Measurements from ENCODE around the gene A2M. TPM values are rescaled to one million over a fixed set of nuclear protein-coding genes. Genes with fewer than 3 reads are reported as not detected.

Gene A2M
- total and polyA plus RNA-seq, 10 of the 15 experiments (the other 5 are each of a cell fraction or from before 2014, with no cell fraction given) = 0.03 to 3.5 (median 0.20) TPM; not detected in 5

DNA sequence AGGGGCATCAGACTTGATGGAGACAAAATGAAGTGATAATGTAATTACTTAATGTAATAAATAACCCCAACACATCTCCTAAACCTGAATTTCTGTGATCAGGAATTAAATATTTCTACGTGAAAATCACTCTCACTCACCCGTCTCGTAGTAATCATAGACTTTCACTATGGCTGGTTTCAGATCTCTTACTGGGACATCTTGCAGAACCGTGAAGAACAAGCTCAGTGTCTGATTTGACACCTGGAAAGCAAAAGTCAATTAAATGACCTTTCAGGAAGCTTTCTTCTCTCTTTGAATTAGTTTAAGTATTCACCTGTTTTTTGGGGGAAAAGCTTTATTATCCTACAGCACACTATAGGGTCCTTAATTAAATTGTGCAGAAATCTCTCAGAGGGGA is 47.1 kb downstream of the A2M start:
- H3K36me3 ChIP-seq (ENCODE audit: control insufficient read depth in 2 of 2, insufficient read depth in 2 of 2, low read length in 1 of 2) = no peaks in the 10 kb centered on the region
- in situ Hi-C loops (cut with MboI) = no loop called here
- DNase-seq (ENCODE audit: low read depth, low spot score) (no peak), FAIRE-seq (no peak), ATAC-seq (no peak)
- H3K27me3 ChIP-seq (replicated peaks in 1 of 2; ENCODE audit: control insufficient read depth in 2 of 2, insufficient read depth in 2 of 2, low read length in 1 of 2) = peaks cover 0 to 4% of the 10 kb centered on the region in 2 experiments; a peak in 2 of 4 replicates
- intact Hi-C loops (cut with micrococcal nuclease; ENCODE audit: unreplicated experiment) = no loop called here
- H3K4me1 ChIP-seq (ENCODE audit: control insufficient read depth, insufficient read depth, low read length) = no peaks in the 10 kb centered on the region
- ChIA-PET CTCF (no interaction called here), SMC1A (ENCODE audit: uncharacterized antibody, unreplicated experiment) (interaction anchor here (0.6 kb wide), 1 partner anchor 17 kb away, joined by 3 read pairs; no protein-coding TSS in a partner anchor), POLR2A (no interaction called here), RAD21 (ENCODE audit: unreplicated experiment) (no interaction called here)
- H3K9ac ChIP-seq (ENCODE audit: control insufficient read depth, insufficient read depth, low read length) = no peak overlapping the region
- no peak overlapping the region for H3K4me2 ChIP-seq (ENCODE audit: control insufficient read depth, insufficient read depth)
- no peak overlapping the region for H2AFZ ChIP-seq (ENCODE audit: control insufficient read depth, low read depth, low read length)
- H3K4me3 ChIP-seq = no peak overlapping the region
- H3K9me3 ChIP-seq (replicated peaks; ENCODE audit: control insufficient read depth, insufficient read depth, low read length) = peaks cover 6% of the 10 kb centered on the region; the same call in 1 of the 3 replicates
- no peaks in the 10 kb centered on the region for H4K20me1 ChIP-seq (ENCODE audit: control insufficient read depth, insufficient read depth)
- no peak overlapping the region for H3K27ac ChIP-seq (ENCODE audit: control insufficient read depth, insufficient read depth)
- no peaks in the 10 kb centered on the region for H3K79me2 ChIP-seq (ENCODE audit: control insufficient read depth, insufficient read depth, low read length)
- TF ChIP-seq SPI1 (IDR thresholded peaks at IDR 0.05; ENCODE audit: borderline replicate concordance, insufficient read depth, low read depth, low read length) (no peak), EP300 (IDR thresholded peaks at IDR 0.05; ENCODE audit: borderline replicate concordance in 1 of 2, control insufficient read depth in 1 of 2, low read depth in 2 of 2, low read length in 2 of 2) (no peak), YY1 (IDR thresholded peaks at IDR 0.05; ENCODE audit: low read depth, low read length) (no peak), LARP7 (IDR thresholded peaks at IDR 0.05) (no peak), STAT1 (conservative IDR thresholded peaks at IDR 0.05) (no peak), HDAC2 (IDR thresholded peaks at IDR 0.05) (no peak), RBBP5 (conservative IDR thresholded peaks at IDR 0.05) (no peak), NR2F1 (conservative IDR thresholded peaks at IDR 0.05) (no peak), JUNB (IDR thresholded peaks at IDR 0.05) (no peak)
- TF ChIP-seq, protein P1, sequence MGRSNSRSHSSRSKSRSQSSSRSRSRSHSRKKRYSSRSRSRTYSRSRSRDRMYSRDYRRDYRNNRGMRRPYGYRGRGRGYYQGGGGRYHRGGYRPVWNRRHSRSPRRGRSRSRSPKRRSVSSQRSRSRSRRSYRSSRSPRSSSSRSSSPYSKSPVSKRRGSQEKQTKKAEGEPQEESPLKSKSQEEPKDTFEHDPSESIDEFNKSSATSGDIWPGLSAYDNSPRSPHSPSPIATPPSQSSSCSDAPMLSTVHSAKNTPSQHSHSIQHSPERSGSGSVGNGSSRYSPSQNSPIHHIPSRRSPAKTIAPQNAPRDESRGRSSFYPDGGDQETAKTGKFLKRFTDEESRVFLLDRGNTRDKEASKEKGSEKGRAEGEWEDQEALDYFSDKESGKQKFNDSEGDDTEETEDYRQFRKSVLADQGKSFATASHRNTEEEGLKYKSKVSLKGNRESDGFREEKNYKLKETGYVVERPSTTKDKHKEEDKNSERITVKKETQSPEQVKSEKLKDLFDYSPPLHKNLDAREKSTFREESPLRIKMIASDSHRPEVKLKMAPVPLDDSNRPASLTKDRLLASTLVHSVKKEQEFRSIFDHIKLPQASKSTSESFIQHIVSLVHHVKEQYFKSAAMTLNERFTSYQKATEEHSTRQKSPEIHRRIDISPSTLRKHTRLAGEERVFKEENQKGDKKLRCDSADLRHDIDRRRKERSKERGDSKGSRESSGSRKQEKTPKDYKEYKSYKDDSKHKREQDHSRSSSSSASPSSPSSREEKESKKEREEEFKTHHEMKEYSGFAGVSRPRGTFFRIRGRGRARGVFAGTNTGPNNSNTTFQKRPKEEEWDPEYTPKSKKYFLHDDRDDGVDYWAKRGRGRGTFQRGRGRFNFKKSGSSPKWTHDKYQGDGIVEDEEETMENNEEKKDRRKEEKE (IDR thresholded peaks at IDR 0.05) = no peak
- TF ChIP-seq, protein P2, sequence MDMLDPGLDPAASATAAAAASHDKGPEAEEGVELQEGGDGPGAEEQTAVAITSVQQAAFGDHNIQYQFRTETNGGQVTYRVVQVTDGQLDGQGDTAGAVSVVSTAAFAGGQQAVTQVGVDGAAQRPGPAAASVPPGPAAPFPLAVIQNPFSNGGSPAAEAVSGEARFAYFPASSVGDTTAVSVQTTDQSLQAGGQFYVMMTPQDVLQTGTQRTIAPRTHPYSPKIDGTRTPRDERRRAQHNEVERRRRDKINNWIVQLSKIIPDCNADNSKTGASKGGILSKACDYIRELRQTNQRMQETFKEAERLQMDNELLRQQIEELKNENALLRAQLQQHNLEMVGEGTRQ (IDR thresholded peaks at IDR 0.05; ENCODE audit: borderline replicate concordance, low read depth, low read length) = no peak
- TF ChIP-seq, protein P3, sequence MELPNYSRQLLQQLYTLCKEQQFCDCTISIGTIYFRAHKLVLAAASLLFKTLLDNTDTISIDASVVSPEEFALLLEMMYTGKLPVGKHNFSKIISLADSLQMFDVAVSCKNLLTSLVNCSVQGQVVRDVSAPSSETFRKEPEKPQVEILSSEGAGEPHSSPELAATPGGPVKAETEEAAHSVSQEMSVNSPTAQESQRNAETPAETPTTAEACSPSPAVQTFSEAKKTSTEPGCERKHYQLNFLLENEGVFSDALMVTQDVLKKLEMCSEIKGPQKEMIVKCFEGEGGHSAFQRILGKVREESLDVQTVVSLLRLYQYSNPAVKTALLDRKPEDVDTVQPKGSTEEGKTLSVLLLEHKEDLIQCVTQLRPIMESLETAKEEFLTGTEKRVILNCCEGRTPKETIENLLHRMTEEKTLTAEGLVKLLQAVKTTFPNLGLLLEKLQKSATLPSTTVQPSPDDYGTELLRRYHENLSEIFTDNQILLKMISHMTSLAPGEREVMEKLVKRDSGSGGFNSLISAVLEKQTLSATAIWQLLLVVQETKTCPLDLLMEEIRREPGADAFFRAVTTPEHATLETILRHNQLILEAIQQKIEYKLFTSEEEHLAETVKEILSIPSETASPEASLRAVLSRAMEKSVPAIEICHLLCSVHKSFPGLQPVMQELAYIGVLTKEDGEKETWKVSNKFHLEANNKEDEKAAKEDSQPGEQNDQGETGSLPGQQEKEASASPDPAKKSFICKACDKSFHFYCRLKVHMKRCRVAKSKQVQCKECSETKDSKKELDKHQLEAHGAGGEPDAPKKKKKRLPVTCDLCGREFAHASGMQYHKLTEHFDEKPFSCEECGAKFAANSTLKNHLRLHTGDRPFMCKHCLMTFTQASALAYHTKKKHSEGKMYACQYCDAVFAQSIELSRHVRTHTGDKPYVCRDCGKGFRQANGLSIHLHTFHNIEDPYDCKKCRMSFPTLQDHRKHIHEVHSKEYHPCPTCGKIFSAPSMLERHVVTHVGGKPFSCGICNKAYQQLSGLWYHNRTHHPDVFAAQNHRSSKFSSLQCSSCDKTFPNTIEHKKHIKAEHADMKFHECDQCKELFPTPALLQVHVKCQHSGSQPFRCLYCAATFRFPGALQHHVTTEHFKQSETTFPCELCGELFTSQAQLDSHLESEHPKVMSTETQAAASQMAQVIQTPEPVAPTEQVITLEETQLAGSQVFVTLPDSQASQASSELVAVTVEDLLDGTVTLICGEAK (IDR thresholded peaks at IDR 0.05; ENCODE audit: borderline replicate concordance) = no peak
- no TSS peak for BruUV-seq (replicated peaks)
- WGBS (ENCODE audit: insufficient coverage, insufficient replicate concordance, low lambda C conversion rate, missing lambda C conversion rate) = 0% methylated on average over 4 of the region's 4 CpGs
